ENCODE measurements around the gene CCDC171. TPM values are rescaled to one million over a fixed set of nuclear protein-coding genes. Genes with fewer than 3 reads are reported as not detected.
"Not testable (repeated sequence)": the region's sequence is repeated elsewhere in the genome, so short reads cannot be mapped to it uniquely, and the experiment has no call there.

Gene CCDC171
- total RNA-seq, 1 donor from 2014 or later, result 0.26 TPM

GRCh38 chr9:15761551-15761950, 208.7 kb downstream of the CCDC171 start:
- no peak for DNase-seq (ENCODE audit: low read depth in 2 of 2)

DNA sequence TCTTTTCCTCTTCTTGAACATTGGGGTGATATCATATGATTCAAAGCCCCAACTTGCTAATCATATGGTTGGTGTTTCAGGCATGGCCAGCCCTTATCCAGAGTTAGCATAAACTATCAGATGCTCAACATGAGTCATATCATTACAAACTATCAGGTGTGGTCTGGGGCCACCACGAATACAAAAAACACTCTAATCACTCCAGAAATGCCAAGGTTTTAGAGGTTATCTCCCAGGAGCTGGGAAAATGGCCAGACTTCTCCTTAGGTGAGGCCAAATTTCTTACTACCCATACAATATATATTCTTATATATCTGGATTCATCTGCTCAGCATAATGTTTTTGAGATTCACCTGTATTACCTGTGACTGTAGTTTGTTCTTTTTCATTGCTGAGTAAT, 210.5 kb downstream of the CCDC171 start:
- no peak for DNase-seq (ENCODE audit: low read depth in 2 of 2)

DNA sequence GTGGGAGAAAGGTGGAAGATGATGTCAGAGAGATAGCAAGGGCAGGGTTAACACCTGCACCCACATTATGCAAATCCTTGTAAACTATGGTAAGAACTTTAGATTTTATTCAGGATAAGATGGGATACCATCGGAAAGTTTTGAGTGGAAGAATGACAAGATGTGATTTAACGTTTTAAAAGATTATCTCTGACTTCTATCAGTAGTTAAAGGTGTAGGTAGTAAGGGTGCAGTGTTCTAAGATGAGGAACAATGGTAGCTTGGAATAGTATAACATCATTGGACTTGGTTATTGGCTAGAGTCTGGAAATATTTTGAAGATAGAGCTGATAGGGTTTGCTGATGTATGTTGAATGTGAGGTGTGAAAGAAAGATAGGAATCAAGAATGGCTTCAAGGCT, 211.3 kb downstream of the CCDC171 start:
- no peak for DNase-seq (ENCODE audit: low read depth in 2 of 2)

DNA sequence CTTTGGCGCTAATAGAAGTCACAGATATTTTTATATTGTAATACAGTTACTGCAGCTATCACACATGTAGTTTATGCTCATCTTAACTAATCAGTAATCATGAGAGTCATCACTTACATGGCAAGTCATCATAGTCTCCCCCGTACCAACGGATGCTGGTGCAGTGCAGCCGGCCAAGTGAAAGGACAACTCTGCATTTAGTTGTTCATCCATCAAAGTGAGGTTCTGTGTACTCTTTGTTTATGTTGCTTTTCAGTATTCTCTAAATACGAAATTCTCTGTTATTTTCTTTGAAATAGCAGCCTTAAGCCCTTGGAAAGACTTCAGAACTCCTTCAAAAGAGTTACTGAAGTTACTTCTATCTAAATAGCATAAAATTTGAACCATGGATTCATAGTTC, 216.7 kb downstream of the CCDC171 start:
- DNase-seq (ENCODE audit: low read depth in 2 of 2), result no peak

- DNase-seq (ENCODE audit: low read depth in 2 of 2), result no peak
These were observed 226.0 kb downstream of the CCDC171 start for GRCh38 chr9:15778861-15779260.

DNA sequence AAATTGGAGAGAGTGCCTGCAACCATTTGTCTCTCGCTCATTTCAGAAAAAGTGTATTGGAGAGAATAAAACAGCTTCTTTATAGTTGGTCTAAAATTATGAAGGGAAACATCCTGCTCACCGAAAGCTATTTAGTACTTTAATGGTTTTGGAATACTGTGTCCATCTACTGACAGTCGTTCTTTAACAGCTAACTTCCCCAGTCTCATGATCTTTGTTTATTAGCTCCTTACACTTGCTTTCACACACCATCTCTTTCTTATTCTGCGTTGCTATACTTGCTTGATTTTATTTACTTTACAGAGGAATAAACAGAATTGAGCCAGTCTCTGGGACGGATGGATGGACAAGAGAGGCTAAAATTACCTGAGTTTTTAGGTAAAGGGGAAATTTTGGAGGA, 229.3 kb downstream of the CCDC171 start:
- DNase-seq (ENCODE audit: low read depth in 2 of 2), result no peak

GRCh38 chr9:15785584-15785983, 232.7 kb downstream of the CCDC171 start:
- DNase-seq (ENCODE audit: low read depth in 2 of 2), result no peak

DNA sequence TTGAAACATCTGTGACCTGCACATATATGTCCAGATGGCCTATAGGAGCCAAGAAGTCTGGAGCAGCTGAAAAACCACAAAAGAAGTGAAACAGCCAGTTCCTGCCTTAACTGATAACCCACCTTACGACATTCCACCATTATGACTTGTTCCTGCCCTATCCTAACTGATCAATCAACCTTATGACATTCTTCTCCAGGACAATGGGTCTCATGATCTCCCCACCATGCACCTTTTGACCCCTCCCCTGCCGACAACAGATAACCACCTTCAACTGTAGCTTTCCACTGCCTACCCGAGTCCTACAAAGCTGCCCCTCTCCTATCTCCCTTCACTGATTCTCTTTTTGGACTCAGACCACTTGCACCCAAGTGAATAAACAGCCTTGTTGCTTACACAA, 233.8 kb downstream of the CCDC171 start:
- no peak for DNase-seq (ENCODE audit: low read depth in 2 of 2)

- DNase-seq (ENCODE audit: low read depth in 2 of 2), result not testable (repeated sequence)
These were observed 257.5 kb downstream of the CCDC171 start for GRCh38 chr9:15810219-15810899.

- no peak for DNase-seq (ENCODE audit: low read depth in 2 of 2)
These were observed 260.2 kb downstream of the CCDC171 start for GRCh38 chr9:15813076-15813475.

DNA sequence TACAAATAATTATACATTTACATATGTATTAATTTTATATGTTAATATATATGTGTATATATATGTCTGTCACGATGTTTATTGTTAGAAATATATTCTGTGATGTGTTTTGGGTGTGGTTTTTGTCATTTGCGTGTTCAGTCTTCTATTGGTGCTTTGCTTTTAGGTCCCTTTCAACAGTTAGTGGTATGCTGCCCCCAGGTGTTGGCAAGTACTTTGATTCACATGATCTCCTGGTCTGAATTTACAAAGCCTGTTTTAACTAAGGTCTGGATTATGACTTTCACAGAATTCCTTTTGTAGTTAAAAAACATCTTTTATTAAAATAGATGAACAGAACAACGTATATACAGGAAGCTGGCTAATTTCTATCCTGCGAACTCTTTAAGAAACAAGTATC, 271.5 kb downstream of the CCDC171 start:
- peak in 1 of 2 donors; percentile 23 for DNase-seq (ENCODE audit: low read depth in 2 of 2)

DNA sequence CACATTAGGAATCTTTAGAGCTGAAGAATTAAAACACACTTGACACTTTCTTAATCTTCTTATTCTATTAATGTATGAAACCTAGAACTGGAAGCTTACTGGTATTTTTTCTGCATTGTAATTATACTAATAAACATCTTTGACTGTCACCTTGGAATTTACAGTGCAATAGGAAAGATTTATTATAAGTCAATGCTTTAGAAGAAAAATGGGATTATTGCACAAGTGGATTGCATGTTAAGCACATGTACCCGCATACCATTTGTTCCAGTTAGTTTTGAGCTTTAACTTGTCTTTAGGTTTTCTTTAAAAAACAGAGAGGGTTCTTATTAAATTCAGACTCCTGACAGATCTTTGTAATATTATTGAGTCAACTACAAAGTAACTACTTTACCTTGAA, 278.5 kb downstream of the CCDC171 start:
- no peak for DNase-seq (ENCODE audit: low read depth in 2 of 2)

DNA sequence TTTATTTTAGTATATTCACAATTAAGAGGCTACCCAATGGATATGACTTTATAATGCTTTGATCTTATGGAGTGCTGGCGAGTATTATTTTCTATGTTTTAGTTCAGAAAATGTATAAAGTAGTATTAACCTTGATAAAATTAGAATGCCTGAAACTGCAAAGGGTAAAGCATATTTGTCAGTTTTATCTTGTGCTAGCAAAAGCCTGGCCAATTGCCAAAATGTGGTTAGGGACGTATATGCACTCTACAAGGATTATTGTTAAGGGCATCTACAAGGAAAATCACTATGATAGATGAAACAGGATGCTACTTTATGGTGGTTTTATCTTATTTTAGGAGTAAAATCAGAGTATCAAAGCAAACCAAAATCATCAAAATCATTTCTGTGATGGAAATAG, 281.7 kb downstream of the CCDC171 start:
- no peak for DNase-seq (ENCODE audit: low read depth in 2 of 2)

- DNase-seq (ENCODE audit: low read depth in 2 of 2), result peak; percentile 16 to 55
These were observed 284.3 kb downstream of the CCDC171 start for GRCh38 chr9:15837079-15837679.

GRCh38 chr9:15842051-15842450, 289.2 kb downstream of the CCDC171 start:
- no peak for DNase-seq (ENCODE audit: low read depth in 2 of 2)

DNA sequence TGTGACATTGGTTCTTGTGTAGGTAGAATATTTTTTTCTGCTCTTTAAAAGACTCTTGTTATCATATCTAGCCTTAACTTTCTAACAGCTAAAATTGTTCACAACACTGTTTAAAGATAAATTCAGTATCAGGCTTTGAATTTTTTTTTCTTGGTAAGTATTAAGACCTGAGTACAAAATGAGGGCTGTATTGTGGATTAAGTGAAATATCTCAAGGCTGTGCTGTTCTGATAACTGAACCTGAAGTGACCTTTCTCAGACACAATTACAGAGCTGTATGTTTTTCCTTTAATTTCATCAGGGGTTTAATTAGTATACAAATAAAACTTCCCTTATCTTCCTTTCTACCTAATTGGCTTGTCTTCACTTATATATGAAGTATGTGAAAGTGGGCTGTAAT, 290.5 kb downstream of the CCDC171 start:
- DNase-seq (ENCODE audit: low read depth in 2 of 2), result no peak

- DNase-seq (ENCODE audit: low read depth in 2 of 2), result no peak
These were observed 291.1 kb downstream of the CCDC171 start for GRCh38 chr9:15843931-15844330.

DNA sequence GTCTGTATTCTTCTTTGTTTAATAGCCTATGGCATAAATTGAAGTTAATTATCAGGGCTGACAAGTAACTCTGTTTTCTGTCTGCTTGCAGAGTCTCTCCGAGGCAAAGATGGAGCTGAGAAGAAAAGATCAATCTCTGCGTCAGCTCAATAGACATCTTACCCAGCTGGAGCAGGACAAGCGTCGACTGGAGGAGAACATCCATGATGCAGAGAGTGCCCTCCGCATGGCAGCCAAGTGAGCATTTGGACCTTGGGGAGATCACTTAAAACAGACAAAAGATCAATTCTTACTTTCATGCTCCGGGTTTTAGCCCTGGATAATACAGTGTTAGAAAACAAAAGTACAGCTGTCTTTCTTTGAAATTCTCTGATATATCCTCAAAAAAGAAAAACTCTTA, 293.8 kb downstream of the CCDC171 start:
- no peak for DNase-seq (ENCODE audit: low read depth in 2 of 2)

DNA sequence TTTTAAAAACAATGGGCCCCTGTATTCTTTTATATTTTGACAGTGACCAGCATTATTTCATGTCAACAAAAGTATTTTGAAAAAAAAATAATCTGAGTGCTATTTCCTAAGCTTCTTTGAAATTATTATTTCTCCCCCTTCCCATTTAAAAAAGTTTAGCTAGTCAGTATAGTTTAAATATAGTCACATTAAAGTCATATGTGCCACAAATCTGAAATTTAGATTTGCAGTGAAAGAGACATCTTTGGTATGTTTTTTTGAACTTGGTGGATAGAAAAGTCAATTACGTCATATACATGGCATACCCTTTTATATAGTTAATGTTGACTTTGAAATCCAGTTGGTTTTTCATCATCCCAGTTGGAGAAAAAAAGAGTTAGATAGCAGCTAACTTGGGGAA, 297.0 kb downstream of the CCDC171 start:
- no peak for DNase-seq (ENCODE audit: low read depth in 2 of 2)

DNA sequence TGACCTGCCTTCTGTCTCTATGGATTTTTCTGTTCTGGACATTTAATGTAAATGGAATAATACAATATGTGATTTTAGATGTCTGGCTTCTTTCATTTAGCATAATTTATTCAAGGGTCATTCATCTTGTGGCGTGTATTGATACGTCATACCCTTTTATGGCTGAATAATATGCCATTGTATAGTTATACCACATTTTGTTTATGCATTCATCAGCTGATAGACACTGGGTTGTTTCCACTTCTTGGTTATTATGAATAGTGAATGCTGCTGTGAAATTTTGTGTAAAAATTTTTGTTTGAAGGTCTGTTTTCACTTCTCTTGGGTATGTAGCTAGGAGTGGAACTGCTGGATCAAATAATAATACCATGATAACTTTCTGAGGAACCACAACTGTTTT, 298.9 kb downstream of the CCDC171 start:
- DNase-seq (ENCODE audit: low read depth in 2 of 2), result no peak

DNA sequence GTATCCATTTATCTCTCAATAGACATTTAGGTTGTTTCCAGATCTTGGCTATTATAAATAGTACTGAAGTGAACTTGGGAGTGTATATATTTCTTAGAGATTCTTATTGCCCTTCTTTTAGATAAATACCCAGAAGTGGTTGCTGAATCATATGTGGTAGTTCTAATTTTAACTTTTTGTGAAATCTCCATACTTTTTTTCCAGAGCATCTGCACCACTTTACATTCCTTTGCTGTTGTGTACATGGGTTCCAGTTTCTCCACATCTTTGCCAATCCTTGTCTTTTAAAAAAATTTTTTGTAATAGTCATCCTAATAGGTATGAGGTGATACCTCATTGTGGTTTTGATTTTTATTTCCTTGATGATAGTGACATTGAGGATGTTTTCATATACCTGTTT, 303.7 kb downstream of the CCDC171 start:
- DNase-seq (ENCODE audit: low read depth in 2 of 2), result no peak

- DNase-seq (ENCODE audit: low read depth in 2 of 2), result no peak
These were observed 314.5 kb downstream of the CCDC171 start for GRCh38 chr9:15867334-15867733.

DNA sequence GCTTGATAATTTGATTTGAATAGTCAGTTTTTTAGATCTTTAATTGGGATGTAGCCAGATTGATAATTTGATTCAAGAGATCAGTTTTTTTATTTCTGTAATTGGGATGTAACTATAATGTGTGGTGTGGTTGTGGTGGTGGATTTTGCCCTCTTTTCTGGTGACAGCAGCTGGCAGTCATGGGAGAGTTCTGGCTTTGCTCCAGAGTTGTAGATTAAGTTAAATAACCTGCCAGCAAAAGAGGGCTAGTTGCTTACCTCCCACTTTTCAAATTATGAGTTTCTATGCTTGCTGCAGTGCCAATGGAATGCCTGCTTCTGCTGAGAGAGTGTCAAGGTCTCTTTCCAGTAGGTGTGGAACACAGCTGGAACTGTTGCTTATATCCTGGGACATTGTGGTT, 315.1 kb downstream of the CCDC171 start:
- DNase-seq (ENCODE audit: low read depth in 2 of 2), result no peak

Data from dermis microvascular lymphatic vessel endothelial cell (primary cell).